Activated naive CD8-positive, alpha-beta T cell treated with anti-CD3 and anti-CD28 coated beads, Interleukin-2, amount 50 U/mL, for 24 hours (primary cell): ENCODE measurements around the gene MEIS1.

Source experiments
- ATAC-seq: fragments of 150-1000 bp; cut with Tn5 transposase; one replicate; pipeline ENCODE4 v1.10.0; 2021
- DNase-seq: peaks from one replicate; pipeline ENCODE4 v3.0.0; 2021
- H3K27ac Mint-ChIP-seq: one replicate; pipeline ENCODE4 v1.8.0; 2021; ENCODE audit warnings: mild to moderate bottlenecking, mixed read lengths
- H3K27me3 Mint-ChIP-seq: one replicate; pipeline ENCODE4 v1.8.0; 2021; ENCODE audit warnings: mixed read lengths
- H3K36me3 Mint-ChIP-seq: one replicate; pipeline ENCODE4 v1.8.0; 2021; ENCODE audit warnings: low read depth, mixed read lengths
- H3K4me1 Mint-ChIP-seq: one replicate; pipeline ENCODE4 v1.8.0; 2021; ENCODE audit warnings: mixed read lengths
- H3K4me3 Mint-ChIP-seq: one replicate; pipeline ENCODE4 v1.8.0; 2021; ENCODE audit warnings: mild to moderate bottlenecking, moderate library complexity, mixed read lengths
- H3K9me3 Mint-ChIP-seq: one replicate; pipeline ENCODE4 v1.8.0; 2021; ENCODE audit warnings: mixed read lengths

MEIS1 gene

DNA sequence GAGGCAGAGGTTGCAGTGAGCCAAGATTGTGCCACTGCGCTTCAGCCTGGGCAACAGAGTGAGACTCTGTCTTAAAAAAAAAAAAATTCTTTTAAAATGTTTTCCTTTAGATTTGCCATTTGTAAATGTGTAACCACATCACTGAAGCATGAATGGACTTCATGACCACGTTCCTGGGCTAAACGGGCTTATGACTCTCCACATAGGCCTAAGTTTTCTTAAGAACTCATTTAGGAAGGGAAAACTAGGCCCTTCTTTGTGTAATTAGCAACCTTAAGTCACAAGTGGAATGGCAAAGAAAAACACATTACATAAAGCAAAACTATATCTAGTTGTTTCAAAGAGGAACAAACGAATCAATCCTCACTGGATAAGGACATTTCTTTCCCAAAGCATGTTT, 99.5 kb downstream of the MEIS1 start:
- Mint-ChIP-seq H3K27me3 (no peaks in the 10 kb centered on the region), H3K4me1 (no peaks in the 10 kb centered on the region), H3K4me3 (no peak overlapping the region), H3K9me3 (no peaks in the 10 kb centered on the region), H3K27ac (no peak overlapping the region), H3K36me3 (no peaks in the 10 kb centered on the region)
- no peak for ATAC-seq
- no peak for DNase-seq

DNA sequence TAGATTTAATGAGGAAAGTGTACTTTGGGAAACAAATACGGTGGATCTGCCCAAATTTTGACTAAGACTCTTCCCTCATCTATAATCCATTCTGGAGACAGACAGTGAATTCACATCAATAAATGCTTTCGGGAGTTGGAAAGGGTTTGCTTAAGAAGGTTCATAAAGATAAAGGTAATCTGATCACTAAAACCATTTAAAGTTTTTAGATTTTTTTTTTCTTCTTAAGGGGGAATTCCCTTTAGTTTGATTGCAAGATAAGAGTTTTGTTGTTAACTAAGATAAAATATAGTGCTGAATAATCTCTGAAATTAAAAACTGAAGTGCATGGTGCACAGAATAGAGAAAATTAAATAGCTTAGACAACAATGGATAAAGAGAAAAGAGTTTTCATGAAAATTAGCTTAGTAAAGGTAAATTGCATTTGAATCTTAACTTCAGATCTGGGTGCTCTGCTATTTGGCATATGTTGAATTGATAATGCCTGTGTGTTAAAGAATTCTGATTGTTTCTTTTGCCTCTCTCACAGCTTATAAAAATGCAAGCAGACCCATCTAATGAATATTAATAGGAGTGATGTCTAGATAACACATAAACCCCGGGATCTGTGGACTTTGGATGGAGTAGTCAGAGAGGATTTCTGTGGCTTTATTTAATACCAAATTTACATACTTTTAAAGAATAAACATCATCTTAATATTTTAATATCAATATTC, 100.8 kb downstream of the MEIS1 start:
- H3K4me3 Mint-ChIP-seq = no peak overlapping the region
- H3K36me3 Mint-ChIP-seq = no peaks in the 10 kb centered on the region
- H3K4me1 Mint-ChIP-seq = no peaks in the 10 kb centered on the region
- ATAC-seq (no peak), DNase-seq (no peak)
- no peak overlapping the region for H3K27ac Mint-ChIP-seq
- no peaks in the 10 kb centered on the region for H3K9me3 Mint-ChIP-seq
- no peaks in the 10 kb centered on the region for H3K27me3 Mint-ChIP-seq

DNA sequence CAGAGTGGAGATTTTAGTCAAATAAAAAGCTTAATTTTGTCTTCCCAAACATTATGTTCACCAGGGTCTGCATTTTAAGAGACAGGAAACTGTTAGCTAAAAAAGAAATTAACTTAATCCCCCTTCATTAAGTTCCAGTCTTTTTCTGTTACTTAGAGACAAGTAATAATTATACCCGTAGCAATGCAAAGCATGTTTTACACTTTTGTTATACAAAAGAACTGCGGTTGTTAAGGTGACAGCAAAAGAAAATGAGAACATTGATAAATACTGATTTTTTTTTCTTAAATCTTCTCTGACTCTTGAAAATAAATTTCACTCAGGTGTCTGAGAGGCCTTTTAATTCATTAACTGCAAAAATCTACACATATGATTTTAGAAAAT, 101.4 kb downstream of the MEIS1 start:
- no peak for ATAC-seq
- H3K27ac Mint-ChIP-seq = no peak overlapping the region
- DNase-seq = no peak
- H3K4me1 Mint-ChIP-seq = no peaks in the 10 kb centered on the region
- no peaks in the 10 kb centered on the region for H3K9me3 Mint-ChIP-seq
- H3K27me3 Mint-ChIP-seq = no peaks in the 10 kb centered on the region
- no peaks in the 10 kb centered on the region for H3K36me3 Mint-ChIP-seq
- H3K4me3 Mint-ChIP-seq = no peak overlapping the region

DNA sequence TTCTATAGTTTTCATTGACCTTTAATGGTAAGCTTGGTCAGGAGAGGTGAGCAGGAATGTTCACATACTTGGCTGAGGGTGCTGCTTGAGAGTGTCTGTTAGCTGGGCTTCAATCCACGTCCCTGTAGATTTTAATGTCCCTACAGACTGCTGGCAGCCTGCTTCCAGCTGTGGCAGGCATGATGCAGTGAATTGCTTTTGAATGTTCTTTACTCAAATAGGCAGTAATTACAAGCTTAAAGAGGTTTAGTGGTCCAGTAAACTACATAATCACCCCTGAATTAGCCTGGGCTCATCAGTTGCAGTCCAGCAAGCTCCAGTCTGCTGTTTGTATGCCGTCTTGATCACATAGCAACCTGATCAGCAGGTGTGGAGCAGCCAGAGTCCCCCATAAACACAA, 102.1 kb downstream of the MEIS1 start:
- DNase-seq (no peak), ATAC-seq (no peak)
- Mint-ChIP-seq H3K9me3 (no peaks in the 10 kb centered on the region), H3K36me3 (no peaks in the 10 kb centered on the region), H3K4me1 (no peaks in the 10 kb centered on the region), H3K27me3 (no peaks in the 10 kb centered on the region), H3K27ac (no peak overlapping the region), H3K4me3 (no peak overlapping the region)

DNA sequence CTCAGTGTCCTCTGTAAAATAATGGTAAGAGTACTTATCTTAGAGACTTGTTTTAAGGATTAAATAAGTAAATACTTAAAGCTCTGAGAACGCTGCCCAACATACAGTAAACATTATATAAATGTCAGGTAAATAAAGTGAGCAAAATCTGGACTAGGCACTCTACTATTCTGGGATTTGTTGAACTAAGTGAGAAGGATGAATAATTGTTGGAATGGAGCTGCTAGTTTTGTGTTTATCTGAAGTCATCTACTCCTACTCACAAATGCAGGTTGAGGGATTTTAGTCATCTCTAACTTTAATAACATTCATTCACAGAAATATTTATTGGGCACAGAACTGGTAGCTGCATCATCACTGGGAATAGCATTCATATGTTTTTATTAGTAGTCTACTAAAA, 103.4 kb downstream of the MEIS1 start:
- Mint-ChIP-seq H3K9me3 (no peaks in the 10 kb centered on the region), H3K27me3 (no peaks in the 10 kb centered on the region), H3K27ac (no peak overlapping the region), H3K4me1 (no peaks in the 10 kb centered on the region), H3K36me3 (no peaks in the 10 kb centered on the region), H3K4me3 (no peak overlapping the region)
- DNase-seq = no peak
- ATAC-seq = no peak

DNA sequence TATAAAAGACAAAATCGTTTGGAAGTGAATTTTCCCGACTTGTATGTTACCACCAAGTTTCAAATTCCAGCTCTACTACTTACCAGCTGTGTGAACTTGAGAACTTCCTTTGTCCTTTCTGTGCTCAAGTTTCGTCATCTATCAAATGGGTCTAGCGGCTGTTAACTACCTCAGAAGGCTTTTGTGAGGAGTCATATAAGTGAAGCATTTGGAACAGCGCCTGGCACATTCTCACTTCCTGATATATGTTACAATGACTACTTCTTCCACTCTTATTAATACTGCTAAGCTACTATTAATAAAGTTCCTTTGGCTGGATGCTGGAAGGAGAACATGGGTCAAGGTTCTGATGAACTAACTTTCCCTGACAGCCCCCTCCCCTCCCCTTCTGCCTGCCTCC, 104.5 kb downstream of the MEIS1 start:
- ATAC-seq (no peak), DNase-seq (no peak)
- Mint-ChIP-seq H3K27me3 (no peaks in the 10 kb centered on the region), H3K4me3 (no peak overlapping the region), H3K9me3 (no peaks in the 10 kb centered on the region), H3K36me3 (no peaks in the 10 kb centered on the region), H3K27ac (no peak overlapping the region), H3K4me1 (no peaks in the 10 kb centered on the region)

DNA sequence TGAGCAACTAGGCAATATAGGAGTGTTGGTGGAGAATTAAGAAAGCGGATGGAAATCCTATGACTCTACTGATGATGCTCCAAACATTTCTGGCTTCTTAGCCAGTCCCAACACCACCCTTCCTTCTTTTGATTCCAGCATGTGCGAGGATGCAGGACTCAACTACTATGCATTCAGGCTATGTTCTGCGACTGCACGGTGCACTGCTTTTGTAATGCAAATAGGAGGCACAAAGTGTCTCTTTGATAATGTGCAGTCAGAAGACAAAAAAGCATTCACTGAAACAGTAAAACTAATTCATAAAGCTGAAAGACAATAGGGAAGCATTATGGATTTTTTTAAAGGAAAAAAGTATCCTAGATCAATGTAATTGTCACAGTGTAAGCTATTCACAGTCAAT, 106.7 kb downstream of the MEIS1 start:
- no peak for ATAC-seq
- Mint-ChIP-seq H3K36me3 (no peaks in the 10 kb centered on the region), H3K27me3 (peaks cover 1% of the 10 kb centered on the region), H3K4me1 (no peaks in the 10 kb centered on the region), H3K27ac (no peak overlapping the region), H3K9me3 (no peaks in the 10 kb centered on the region), H3K4me3 (no peak overlapping the region)
- DNase-seq = no peak

DNA sequence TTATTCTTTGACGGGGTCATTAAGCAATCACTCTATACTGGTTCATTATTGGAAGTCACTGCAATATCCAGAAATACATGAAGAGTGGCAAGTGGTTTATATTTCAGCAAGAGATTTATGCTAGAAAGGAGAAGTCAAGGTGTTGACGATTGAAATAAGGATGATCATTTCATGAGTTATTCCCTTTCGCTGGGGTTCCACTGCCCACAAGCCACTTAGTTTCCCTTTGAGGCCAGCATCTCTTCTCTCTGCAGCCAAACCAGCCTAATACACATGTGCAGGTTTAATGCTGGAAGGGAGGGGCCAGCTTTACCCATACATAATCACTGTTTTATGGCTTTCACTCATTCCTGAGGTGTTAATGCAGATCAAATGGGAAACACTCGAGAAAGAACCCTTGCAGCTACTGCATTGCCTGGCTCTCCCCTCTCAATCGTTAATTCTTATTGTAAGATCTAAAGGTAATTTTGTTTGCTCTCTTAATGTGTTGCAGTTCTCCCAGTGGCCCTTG, 108.4 kb downstream of the MEIS1 start:
- no peak overlapping the region for H3K4me3 Mint-ChIP-seq
- DNase-seq = no peak
- no peaks in the 10 kb centered on the region for H3K36me3 Mint-ChIP-seq
- no peaks in the 10 kb centered on the region for H3K4me1 Mint-ChIP-seq
- no peak for ATAC-seq
- H3K9me3 Mint-ChIP-seq = no peaks in the 10 kb centered on the region
- H3K27me3 Mint-ChIP-seq = peaks cover 1% of the 10 kb centered on the region
- no peak overlapping the region for H3K27ac Mint-ChIP-seq

DNA sequence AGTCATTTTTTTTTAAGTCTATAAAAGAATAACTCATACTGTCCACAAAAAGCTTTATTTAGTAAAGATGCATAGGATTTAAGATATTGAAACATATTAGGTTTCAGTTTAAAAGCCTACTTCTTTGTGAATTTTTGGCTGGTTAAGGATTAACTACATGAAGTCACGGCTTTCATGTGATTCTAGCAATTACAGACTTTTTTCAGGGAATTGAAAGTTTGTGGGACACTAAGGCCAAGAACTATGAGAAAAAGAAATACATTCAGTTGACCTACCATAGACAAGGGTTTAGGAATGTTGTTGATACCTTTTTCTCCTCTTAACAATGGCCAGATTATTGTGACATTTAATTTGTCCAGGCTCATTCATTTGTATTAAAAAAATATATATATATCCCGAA, 109.3 kb downstream of the MEIS1 start:
- DNase-seq (no peak), ATAC-seq (no peak)
- Mint-ChIP-seq H3K27me3 (peaks cover 1% of the 10 kb centered on the region), H3K4me1 (no peaks in the 10 kb centered on the region), H3K4me3 (no peak overlapping the region), H3K36me3 (no peaks in the 10 kb centered on the region), H3K27ac (no peak overlapping the region), H3K9me3 (no peaks in the 10 kb centered on the region)

DNA sequence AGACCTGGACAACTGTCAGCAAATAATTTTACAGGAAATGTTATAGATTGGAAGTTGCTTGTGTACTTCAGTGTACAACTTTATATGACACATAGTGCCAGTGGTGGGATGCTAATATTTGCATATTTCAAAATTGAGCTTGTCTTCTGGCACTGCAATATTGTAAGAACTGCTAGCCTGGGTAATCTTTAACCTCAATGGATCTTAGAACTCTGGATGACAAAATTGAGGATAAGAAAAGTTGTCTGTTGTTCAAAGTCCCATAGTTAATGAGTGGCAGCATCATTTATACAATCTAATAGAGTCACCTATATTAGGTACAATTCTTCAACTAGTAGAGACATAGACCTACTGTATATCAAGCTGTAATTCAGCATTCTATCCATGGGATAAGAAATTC, 110.3 kb downstream of the MEIS1 start:
- no peaks in the 10 kb centered on the region for H3K36me3 Mint-ChIP-seq
- no peak overlapping the region for H3K27ac Mint-ChIP-seq
- ATAC-seq = no peak
- DNase-seq = no peak
- H3K9me3 Mint-ChIP-seq = no peaks in the 10 kb centered on the region
- H3K4me3 Mint-ChIP-seq = no peak overlapping the region
- H3K4me1 Mint-ChIP-seq = no peaks in the 10 kb centered on the region
- peaks cover 1% of the 10 kb centered on the region for H3K27me3 Mint-ChIP-seq

DNA sequence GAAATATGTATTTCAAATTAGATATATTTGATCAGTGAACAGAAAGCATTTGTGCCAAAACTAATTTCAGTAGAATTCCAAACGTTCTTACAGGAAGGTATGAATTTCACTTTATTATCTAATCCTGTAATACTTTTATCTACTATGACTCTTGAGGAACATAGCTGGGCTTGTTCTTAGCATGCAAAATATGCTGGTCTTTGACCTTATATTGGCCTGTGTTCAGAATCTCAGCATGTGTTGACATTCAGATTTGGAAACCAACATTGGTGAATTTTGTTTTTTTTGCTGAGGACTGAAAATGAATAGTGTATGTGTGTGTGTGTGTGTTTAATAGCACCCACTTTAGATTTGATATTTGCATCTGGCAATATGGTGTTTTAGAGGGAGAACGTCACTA, 112.2 kb downstream of the MEIS1 start:
- ATAC-seq = no peak
- no peaks in the 10 kb centered on the region for H3K4me1 Mint-ChIP-seq
- no peak overlapping the region for H3K27ac Mint-ChIP-seq

DNA sequence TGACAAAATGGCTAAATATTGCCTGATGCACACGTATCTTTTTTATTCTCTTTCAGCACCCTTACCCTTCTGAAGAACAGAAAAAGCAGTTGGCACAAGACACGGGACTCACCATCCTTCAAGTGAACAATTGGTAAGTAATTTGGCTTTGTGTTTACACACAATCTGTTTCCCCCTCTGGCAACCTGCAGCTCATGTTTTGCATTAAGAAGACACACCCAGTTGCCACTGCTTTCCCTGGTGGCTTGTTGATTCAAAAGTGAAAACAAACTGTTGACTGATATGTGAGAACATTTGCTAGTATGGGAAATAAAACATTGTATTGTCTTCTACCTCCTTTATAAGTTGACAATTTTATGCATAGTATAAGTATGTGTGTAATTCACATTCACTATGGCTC, 113.0 kb downstream of the MEIS1 start:
- no peaks in the 10 kb centered on the region for H3K9me3 Mint-ChIP-seq
- no peaks in the 10 kb centered on the region for H3K4me1 Mint-ChIP-seq
- no peak for ATAC-seq

More for the DNA sequence above, 112.2 kb downstream of the MEIS1 start:
- DNase-seq = no peak
- H3K4me3 Mint-ChIP-seq = no peak overlapping the region
- H3K36me3 Mint-ChIP-seq = no peaks in the 10 kb centered on the region
- peaks cover 1% of the 10 kb centered on the region for H3K27me3 Mint-ChIP-seq
- H3K9me3 Mint-ChIP-seq = no peaks in the 10 kb centered on the region

DNA sequence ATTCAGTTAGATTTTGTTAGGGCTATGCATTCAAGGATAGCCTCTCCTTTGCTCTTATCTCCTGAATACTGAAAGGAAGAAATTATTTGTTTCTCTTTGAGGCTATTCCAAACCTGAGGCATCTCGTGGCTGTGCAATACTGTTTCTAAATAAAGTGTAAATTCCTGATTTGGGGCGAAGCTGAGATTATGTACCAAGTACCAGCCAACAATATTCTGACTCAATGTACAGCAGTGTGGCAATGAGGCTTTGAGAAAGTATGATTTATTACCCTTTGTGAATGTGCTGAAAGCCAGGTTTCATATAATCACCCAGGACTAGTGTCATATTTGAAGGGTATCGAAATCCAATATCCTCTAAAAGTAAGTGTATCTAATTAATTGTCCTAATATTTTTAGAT, 113.5 kb downstream of the MEIS1 start:
- no peaks in the 10 kb centered on the region for H3K9me3 Mint-ChIP-seq
- no peaks in the 10 kb centered on the region for H3K4me1 Mint-ChIP-seq
- peaks cover 1% of the 10 kb centered on the region for H3K27me3 Mint-ChIP-seq
- ATAC-seq = no peak
- no peak overlapping the region for H3K4me3 Mint-ChIP-seq
- no peak for DNase-seq
- H3K27ac Mint-ChIP-seq = no peak overlapping the region
- H3K36me3 Mint-ChIP-seq = no peaks in the 10 kb centered on the region

More for the DNA sequence above, 113.0 kb downstream of the MEIS1 start:
- Mint-ChIP-seq H3K4me3 (no peak overlapping the region), H3K27me3 (peaks cover 1% of the 10 kb centered on the region), H3K36me3 (no peaks in the 10 kb centered on the region), H3K27ac (no peak overlapping the region)
- no peak for DNase-seq

DNA sequence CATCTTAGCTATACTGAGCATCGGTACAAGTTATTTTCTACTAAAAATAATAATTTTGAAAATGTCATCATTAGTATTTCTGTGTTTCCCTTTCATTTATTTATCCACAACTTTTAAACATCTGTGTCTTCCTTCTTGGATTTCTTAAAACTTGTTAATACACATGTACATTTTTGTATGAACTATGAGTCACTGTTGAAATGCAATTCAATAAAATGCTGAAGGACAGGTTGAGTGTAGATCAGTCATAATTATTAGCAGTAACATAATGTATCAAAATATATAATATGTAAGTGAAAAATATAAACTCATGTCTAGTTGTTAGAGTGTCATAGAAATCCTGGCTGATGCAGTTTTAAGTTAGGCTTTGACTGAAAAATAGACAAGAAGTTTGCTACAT, 115.9 kb downstream of the MEIS1 start:
- peaks cover 4% of the 10 kb centered on the region for H3K4me1 Mint-ChIP-seq
- no peaks in the 10 kb centered on the region for H3K36me3 Mint-ChIP-seq
- no peak overlapping the region for H3K27ac Mint-ChIP-seq
- H3K4me3 Mint-ChIP-seq = no peak overlapping the region
- DNase-seq = no peak
- peaks cover 4% of the 10 kb centered on the region for H3K27me3 Mint-ChIP-seq
- no peak for ATAC-seq
- no peaks in the 10 kb centered on the region for H3K9me3 Mint-ChIP-seq

DNA sequence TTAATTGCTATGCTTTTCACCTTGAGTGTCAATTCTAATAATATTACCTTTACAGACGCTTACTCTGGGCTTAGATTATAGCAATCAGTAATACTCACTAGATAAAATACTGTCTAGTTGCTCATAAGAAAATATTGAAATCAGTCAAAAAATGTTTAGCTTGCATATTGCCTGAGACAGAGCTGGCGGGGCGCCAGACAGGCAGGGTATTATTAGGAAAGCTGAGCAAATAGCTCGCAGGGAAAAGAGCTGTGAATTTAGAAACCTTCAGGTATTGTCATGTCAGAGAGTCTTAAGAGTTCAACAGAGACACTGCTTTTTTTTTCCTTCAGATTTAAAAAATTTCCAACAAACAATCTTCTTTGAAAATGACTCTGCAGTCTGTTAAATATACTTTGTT, 118.4 kb downstream of the MEIS1 start:
- Mint-ChIP-seq H3K27ac (no peak overlapping the region), H3K4me3 (no peak overlapping the region), H3K27me3 (peaks cover 14% of the 10 kb centered on the region), H3K4me1 (peaks cover 8% of the 10 kb centered on the region), H3K36me3 (no peaks in the 10 kb centered on the region), H3K9me3 (no peaks in the 10 kb centered on the region)
- ATAC-seq (no peak), DNase-seq (no peak)

DNA sequence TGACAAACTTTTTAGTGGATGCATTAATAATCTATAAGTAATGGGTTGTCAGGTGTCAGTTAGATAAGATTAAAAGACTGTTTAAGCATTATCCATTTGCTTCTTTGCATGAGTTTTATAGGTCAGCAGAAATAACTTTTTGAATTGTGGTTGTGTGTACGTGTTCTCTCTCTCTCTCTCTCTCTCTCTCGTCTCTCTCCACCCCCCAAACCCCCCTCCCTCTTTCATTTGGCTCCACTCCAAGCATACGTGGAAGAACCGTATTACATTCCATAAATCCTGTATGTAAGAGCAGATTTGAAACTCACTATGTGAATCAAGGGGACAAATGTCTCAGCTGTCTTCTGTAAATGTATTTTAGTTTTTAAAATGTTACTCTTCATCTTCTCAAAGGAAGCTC, 120.2 kb downstream of the MEIS1 start:
- DNase-seq (no peak), ATAC-seq (no peak)
- no peaks in the 10 kb centered on the region for H3K36me3 Mint-ChIP-seq
- no peak overlapping the region for H3K4me3 Mint-ChIP-seq
- H3K9me3 Mint-ChIP-seq = no peaks in the 10 kb centered on the region
- H3K4me1 Mint-ChIP-seq = peaks cover 8% of the 10 kb centered on the region
- peaks cover 14% of the 10 kb centered on the region for H3K27me3 Mint-ChIP-seq
- no peak overlapping the region for H3K27ac Mint-ChIP-seq
